HG02763 (cell line): ENCODE results near the gene AK5.

Experiments
- ATAC-seq: cut with Tn5 transposase; IDR thresholded peaks from one replicate; pipeline ENCODE4 v1.9.1; 2021; ENCODE audit warnings: mild to moderate bottlenecking, moderate library complexity; ENCODE audit not compliant: unreplicated experiment

AK5 gene

DNA sequence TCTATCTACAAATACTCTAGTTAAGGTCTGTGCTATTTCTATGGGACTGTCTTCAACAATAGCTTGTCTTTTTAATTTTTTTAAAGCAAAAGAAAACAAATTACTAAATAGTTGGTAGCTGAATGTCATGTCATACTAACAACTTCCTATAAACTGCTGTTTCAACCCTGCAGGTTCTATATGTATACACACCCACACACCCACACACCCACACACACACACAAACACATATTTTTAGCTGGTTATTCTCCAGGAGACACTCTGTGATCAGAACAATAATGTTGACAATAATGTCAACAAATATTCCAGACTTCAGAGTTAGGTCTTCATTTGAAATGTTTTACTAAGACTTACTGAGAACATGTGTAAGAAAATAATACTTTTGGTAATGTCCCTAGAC, 66.7 kb downstream of the AK5 start:
- no peak for ATAC-seq

DNA sequence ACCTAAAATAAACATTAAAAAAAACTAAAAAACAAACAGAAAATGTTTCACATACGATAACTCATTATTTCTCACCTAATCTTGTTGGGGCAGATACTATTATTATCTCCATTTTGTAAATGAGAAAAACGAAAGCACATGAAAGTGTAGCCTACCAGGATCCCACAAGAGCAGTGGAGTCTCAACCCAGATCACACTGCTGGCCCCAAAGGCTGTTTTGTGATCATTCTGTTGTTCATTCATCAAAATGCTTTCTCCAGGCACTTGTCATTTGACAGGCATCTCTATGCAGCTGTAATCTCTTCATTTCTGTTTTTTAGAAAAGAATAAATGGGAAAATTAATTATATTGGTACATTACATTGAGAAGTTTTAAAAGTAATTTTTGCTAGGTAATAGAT, 67.5 kb downstream of the AK5 start:
- ATAC-seq: no peak

DNA sequence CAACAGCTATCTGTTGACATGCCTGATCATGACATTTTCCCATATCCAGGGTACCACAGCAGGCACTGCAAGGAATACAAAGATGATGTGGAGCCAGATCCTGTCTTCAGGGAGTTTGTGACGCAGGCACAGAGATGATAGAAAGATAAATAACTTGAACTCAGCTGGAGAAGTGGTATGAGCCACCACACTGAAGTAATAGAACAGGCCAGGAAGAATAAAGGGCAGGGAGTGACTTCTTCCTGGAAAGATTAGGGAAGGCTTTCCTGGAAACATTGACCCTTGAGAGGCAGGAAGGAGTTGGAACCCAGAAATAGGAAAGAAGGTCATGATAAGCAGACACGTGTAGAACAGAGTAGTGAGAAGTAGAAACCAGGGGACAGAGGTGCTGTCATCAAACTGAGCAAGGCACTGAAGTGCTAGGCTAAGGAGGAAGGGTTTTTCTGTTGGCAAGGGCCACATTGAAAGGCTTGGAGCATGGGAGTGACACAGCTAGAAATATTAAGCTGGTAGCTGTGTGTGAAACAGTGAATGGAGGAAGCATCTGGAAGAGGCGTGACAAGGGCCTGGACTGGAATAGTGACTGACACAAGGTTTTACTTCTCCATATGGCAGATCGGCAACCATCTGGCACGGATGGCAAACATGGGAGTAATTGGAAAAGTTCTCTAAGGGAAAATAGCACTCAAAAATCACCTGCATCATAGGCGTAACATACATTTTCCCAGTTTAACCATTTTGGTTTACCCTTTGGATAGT, 68.4 kb downstream of the AK5 start:
- no peak for ATAC-seq

DNA sequence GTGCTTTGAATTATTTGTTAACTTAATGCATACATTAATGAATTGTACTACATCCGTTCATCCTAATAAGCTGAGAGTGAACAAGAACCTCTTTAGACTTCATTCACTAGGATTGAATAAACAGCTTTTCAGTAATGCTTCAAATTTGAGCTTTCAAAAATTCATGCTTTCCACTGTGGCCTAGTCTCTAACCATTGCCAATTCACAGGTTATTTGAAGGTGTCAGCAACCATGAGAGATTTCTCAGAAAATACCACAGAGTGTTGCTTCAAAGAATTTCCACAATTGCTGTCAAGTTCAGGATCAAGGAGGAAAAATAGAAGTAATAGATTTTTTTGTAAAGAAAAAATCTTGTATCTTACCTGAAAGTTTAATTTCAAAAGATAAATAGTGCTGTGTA, 72.7 kb downstream of the AK5 start:
- ATAC-seq: no peak

DNA sequence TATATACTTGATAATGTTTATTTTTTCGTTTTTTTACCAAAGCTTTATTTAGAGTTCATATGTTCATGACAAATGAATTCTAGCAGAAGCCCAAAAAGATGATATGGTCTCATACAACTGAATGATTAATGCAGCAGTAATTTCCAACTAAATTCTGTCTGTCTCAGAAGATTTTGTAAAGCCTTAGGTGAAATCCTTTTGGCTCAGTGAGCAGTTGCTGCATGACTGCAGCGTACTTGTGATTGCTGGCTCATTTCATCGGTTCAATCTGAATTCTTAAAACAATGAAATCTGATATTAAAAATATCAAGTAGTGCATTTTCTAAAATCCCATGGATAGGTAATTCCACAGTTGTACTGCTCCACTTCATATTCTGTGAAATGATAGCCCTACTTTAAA, 73.2 kb downstream of the AK5 start:
- no peak for ATAC-seq

DNA sequence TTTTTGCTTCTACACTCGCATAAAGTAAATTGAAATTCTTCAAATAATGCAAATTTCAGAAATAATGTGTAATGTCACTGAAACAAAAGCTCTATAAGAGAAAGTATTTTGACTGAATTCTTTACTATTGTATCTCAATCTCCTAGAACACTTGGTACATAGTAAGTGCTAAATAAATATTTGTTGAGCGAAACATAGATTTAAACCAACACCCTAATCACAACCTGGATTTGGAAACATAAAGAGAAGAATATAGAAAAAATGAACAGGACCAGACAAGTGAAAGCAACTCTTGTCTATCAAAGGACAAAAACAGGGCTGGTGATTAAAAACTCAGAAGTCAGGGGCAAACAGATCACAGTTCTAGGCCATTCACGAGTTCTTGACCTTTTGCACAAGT, 74.3 kb downstream of the AK5 start:
- ATAC-seq: no peak

DNA sequence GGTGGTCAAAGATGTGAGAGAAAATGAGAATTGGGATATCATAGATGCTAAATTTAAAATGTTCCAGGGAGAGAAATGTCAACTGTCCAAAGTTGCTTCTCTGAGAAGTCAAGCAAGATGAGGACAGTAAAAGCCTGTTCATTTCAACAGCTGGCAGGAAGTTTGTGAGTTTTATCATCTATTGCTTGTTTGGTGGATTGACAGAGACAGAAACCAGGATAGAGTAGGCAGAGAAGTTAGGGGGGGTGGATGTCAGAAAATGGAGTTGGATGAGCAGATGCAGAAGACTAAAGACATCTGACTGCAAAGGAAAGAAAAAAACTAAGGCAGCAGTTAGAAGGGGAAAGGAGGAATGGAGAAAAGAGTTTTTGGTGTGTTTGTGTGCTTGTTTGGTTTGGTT, 78.4 kb downstream of the AK5 start:
- no peak for ATAC-seq

DNA sequence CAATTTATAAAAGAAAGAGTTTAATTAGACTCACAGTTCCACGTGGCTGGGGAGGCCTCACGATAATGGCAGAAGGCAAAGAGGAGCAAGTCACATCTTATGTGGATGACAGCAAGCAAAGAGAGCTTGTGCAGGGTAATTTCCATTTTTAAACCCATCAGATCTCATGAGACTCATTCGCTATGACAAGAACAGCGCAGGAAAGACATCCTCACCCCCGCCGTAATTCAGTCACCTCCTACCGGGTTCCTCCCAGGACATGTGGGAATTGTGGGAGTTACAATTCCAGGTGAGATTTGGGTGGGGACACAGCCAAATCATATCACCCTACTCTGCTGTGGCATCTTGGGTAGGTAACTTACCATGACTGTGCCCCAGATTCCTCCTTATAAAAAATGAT, 79.8 kb downstream of the AK5 start:
- no peak for ATAC-seq

DNA sequence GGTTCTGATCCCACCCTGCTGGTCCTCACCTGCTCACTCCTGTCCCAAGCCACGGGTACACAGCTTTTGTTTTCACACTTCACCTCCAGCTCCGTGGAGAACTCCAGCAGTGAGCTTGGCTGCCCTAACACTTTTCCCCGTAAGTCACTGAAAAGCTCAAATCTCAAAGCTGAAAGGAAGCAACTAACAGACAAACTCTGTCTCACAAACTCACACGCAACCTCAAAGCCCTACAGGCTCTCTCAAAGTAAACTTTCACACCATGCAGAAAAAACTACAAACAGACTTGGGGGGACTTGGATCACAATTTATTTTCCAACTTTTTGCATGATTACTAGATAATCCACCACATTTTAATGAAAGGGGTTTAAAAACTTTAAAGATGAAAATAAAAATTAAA, 88.3 kb downstream of the AK5 start:
- no peak for ATAC-seq

DNA sequence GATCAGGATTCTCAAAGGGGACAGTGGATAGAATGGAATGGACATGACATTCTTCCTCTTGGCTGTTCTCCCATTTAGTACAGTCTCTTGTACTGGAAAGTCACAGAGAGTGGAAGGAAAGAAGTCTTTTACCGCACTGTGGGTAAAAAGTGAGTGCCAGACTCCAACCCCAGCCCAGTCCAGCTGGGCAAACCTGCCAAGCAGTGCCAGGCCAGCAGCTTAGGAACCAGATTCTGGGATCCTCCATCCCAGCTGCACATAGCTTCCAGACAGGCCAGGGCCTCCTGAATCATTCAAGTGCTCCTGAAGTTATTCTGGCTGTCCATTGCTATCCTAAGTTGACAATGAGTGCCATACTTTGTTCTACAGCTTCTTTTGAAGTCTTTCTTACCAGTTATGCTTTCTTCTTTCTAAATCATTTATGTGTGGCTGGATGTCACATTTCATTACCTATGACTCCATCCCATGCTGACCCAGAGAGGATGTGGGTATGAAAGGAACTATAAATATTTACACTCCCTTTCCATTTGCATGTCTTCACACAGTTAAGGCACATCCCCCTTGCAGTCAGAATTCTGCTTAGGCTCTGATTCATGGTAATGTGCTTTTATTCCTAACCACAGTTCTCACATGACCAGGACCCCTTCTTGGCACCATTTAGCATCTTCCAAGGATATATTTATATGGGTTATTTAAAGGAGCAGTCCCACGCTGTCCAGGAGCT, 88.9 kb downstream of the AK5 start:
- ATAC-seq: no peak

DNA sequence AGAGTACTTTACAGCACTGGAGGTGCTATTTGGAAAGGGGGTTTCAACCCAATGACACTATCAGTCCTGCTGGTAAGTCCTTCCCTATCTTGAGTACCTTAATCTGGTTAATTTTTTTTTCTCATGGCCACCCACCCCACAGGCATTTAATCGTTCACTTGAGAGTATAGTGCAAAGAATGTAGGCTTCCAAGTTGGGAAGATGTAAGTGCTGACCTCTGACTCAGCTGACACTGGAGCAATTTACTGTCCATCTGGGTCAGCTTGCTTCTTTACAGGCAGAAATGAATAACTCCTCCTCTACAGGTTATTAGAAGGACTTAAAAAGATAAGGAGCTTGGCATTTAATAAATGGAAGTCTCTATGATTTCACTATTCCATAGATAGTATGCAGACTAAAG, 89.6 kb downstream of the AK5 start:
- no peak for ATAC-seq

DNA sequence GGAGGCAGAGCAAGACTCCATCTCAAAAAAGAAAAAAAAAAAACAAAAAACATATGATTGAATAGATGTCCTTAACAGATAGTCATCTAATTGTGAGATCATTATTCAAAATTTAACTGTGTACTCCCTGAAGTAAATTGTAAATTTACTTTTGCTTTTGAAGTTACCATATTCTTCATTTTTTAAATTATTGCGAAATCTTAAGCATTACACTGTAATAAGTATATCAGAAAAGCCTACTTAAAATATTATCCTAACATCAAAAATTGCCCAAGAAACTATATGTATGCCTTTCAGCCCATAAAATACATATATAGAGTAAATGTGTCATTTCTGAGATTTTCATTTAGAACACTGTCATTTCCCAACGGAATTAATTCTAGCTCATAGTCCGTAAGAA, 91.9 kb downstream of the AK5 start:
- no peak for ATAC-seq

DNA sequence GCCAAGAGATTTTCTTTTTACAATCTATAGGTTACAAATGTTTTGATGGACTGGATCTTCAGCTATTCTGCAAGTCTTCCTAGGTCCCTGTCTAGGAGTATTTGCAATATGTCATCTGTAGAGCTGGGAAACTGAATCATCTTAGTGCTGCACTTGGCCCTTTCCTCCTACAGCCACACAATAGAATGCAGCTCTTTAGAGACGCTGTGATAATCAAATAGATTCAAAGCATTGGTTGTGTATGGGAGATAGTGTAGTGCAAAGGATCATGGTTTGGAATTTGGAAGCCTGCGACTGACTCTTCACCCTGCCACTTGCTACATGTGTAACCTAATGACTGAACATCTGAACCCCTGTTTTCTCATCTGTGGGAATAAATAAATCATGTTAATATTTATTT, 93.7 kb downstream of the AK5 start:
- no peak for ATAC-seq

DNA sequence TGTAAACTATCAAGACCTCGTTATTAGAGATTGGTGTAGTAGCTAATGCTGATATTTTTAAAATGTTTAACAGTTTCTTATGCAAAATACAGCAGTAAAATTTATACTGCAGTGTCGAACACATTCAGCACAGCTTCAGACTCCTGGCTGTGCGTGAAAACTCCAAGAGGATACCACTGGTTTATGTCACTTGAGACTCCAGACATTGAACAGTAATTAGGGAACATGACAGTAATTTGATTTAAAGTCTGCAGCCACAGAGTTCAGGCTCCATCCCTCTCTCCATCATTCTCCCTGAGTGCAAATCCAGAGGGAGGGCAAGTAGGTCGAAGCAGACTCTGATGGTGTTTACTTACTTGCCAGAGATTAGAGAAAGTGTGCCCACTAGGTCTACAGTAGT, 94.2 kb downstream of the AK5 start:
- no peak for ATAC-seq

DNA sequence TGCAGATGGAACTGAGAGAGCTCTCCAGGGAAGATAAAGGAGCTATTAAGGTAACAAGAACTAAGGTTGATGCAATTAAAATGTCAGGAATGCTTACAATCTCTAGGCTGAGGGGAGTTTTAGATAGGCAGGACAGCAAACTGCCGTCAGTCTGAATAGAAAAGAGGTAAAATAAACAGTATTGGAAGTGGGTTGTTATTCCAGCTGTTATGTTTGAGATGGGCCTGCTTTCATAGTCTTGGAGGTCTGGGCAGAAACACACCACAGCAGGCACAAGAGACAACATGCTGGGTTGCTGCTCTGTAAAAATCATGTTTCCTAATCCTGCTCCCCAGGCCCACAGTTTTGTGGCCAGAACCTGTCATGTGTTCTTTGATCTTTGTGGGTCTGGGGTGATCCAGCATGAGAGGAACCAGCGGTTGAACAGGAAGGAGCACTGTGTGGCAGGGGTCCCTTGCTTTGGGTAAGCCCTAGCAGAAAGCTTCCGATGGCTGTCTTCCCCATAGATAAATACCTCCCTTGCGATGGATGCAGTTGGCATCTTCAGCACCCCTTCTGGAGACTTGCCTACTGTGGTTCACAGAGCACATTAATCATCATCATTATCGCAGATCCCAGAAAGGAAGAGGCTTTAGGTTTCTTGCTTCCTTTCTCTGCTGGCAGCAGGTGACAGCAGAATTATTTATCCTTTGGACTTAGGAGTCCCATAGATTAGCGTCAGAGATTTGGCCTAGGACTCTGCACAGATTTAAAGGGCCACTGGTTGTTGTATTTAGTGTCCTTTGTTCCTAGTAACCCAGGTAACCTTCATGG, 97.1 kb downstream of the AK5 start:
- no peak for ATAC-seq

DNA sequence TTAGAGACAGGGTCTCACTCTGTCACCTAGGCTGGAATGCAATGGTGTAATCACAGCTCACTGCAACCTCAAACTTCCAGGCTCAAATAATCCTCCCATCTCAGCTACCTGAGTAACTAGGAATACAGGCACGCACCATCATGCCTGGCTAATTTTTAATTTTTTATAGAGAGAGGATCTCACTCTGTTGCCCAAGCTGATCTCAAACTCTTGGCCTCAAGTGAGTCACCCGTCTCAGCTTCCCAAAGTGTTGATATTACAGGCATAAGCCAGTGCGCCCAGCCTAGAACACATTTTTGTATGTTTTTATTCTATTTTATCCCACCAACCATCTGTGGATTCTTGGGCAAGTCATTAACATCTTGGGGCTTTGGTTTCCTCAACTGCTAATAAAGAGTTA, 100.5 kb downstream of the AK5 start:
- ATAC-seq: no peak

DNA sequence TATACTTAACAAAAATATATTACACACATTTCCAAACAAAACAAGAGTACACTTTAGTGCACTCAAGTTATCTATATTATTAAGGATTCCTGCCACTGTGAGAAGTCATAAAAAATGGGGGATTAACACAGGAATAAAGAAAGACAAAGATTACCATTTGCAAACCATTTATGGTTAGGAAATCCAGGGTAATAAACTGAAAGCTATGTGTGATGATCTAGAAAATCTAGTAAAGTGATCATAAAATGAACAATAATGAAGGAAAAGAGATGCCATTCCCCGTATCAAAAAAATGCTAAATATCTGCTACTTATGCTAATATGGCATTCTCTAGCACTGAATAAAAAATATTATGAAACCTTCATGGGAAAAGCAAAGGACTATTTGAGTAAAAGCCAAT, 101.4 kb downstream of the AK5 start:
- no peak for ATAC-seq

DNA sequence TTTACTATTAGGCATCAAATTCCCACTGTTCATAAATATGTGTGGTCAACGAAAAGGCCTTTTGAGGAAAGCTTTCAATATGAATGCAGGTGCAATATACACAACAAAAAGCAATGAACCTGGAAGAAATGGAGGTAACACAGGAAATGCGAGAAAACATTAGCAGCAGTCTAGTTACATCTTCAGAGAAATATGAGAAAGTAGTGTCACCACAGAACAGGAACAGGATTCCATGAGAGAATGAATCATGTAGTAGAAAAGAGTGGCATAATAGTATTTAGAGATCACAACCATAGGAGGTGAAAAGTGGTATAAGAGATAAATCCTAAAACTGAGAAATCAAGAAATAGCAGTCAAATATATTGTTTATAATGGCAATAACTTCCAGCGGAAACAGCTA, 103.7 kb downstream of the AK5 start:
- no peak for ATAC-seq

DNA sequence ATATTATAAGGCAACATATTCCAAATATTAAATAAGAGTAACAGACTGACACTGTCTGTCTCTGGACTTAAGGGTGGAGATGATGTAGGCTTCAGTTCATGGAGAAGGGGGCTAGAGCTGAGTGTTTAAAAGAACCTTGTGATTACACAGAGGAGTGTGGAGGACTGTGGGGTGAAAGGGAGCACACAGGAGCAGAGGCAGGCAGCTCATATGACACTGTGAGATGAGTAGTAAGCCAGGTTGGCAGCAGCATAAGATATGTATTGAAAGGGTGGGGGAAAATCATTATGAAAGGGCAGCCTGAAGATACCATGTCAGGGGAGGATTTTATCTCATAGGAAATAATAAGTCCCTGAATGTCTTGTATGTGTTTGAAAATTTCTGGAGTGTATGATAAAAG, 104.5 kb downstream of the AK5 start:
- no peak for ATAC-seq

DNA sequence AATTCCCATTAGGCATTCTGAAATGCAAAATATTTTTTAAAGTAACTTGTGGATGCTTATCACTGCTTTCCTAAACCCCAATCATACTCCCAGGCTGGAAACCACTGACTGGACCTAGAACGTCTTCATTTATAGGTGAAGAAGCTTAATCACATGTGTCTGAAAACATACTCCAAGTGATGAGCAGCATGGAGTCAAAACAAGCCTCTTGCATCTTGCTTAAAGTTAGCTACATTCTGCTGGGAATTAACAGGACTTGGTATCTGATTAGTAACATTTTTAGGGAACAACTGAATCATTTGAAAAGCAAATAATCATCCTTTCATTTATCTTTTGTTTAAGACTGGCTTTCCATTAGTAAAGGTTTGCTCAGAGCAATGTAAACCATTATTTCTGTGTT, 105.7 kb downstream of the AK5 start:
- no peak for ATAC-seq

DNA sequence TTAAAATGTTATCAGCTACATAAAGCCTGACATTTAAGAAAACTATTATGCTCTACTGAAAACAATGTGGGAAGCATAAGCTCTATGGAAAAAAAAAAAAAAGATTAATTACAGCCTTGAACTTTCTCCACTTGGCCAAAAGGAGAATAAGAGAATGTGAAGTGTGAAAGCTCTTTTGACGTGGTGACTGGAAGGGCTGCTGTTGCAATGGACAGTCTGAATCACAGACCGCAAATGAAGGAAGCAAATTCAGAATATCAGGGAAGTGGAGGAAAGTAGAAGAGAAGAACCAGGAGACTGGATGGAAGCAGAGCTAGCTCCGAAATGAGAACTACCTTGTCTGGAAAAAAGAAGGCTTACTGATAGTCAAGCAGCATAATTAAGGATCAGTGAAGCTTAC, 106.8 kb downstream of the AK5 start:
- no peak for ATAC-seq

DNA sequence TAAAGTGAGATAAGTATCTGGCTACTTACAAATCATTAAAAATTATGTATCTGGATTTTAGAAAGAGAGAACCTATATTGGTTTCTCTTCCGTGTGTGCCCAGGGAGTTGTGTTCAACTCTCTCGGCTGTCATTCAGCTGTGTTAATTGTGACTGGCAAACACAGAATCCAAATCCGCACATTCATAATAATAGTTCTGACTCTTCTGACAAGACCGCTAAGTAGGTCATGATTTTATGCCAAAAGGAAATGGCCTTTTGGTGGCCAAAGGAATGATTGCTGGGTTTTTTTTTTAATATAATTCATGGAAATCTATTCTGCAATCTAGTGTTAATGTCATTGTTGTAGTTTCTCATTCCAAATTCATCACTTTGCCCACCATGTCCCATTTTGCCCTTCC, 110.7 kb downstream of the AK5 start:
- no peak for ATAC-seq
